ENCODE results near the gene CAPN1. TPM values are rescaled to one million over a fixed set of nuclear protein-coding genes. Genes with fewer than 3 reads are reported as not detected.

CAPN1 gene
- total RNA-seq, 1 donor from 2014 or later = 239 TPM

GRCh38 chr11:65186701-65187100, 5.0 kb downstream of the CAPN1 start:
- Mint-ChIP-seq H3K4me3 (ENCODE audit: low read depth) (no peak overlapping the region), H3K36me3 (ENCODE audit: insufficient read depth) (peaks cover 32% of the 10 kb centered on the region), H3K27me3 (no peaks in the 10 kb centered on the region), H3K9me3 (ENCODE audit: low read depth) (no peaks in the 10 kb centered on the region), H3K27ac (no peak overlapping the region), H3K4me1 (ENCODE audit: low read depth) (peaks cover 14% of the 10 kb centered on the region)
- TF ChIP-seq, protein P1, sequence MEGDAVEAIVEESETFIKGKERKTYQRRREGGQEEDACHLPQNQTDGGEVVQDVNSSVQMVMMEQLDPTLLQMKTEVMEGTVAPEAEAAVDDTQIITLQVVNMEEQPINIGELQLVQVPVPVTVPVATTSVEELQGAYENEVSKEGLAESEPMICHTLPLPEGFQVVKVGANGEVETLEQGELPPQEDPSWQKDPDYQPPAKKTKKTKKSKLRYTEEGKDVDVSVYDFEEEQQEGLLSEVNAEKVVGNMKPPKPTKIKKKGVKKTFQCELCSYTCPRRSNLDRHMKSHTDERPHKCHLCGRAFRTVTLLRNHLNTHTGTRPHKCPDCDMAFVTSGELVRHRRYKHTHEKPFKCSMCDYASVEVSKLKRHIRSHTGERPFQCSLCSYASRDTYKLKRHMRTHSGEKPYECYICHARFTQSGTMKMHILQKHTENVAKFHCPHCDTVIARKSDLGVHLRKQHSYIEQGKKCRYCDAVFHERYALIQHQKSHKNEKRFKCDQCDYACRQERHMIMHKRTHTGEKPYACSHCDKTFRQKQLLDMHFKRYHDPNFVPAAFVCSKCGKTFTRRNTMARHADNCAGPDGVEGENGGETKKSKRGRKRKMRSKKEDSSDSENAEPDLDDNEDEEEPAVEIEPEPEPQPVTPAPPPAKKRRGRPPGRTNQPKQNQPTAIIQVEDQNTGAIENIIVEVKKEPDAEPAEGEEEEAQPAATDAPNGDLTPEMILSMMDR (IDR thresholded peaks at IDR 0.05; ENCODE audit: unreplicated experiment) = no peak
- no peak for DNase-seq (ENCODE audit: low spot score, unreplicated experiment)

DNA sequence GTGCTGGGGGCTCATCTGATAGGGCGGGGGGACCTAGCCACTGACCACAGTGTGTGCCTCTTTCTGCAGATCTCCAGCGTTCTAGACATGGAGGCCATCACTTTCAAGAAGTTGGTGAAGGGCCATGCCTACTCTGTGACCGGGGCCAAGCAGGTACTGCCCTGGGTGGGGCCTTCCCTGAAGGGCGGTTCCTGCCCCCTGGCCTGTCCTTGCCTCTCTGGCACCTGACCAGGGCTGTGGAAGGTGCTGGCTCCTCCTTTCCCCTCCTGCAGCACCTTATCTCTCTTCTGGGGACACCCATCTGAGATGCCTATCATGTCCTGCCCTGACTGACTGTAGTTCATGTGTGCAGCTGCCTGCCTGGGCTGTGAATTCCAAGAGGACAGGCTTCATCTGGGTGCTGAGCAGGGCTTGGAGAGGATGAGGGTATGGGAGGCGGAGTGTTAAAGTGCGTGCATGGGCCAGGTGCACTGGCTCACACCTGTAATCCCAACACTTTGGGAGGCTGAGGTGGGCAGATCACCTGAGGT, 5.5 kb downstream of the CAPN1 start:
- Mint-ChIP-seq H3K4me3 (ENCODE audit: low read depth) (no peak overlapping the region), H3K27ac (no peak overlapping the region), H3K9me3 (ENCODE audit: low read depth) (no peaks in the 10 kb centered on the region), H3K27me3 (no peaks in the 10 kb centered on the region), H3K4me1 (ENCODE audit: low read depth) (peaks cover 16% of the 10 kb centered on the region), H3K36me3 (ENCODE audit: insufficient read depth) (peaks cover 34% of the 10 kb centered on the region)
- TF ChIP-seq, protein P1 (IDR thresholded peaks at IDR 0.05; ENCODE audit: unreplicated experiment) = no peak
- no peak for DNase-seq (ENCODE audit: low spot score, unreplicated experiment)

DNA sequence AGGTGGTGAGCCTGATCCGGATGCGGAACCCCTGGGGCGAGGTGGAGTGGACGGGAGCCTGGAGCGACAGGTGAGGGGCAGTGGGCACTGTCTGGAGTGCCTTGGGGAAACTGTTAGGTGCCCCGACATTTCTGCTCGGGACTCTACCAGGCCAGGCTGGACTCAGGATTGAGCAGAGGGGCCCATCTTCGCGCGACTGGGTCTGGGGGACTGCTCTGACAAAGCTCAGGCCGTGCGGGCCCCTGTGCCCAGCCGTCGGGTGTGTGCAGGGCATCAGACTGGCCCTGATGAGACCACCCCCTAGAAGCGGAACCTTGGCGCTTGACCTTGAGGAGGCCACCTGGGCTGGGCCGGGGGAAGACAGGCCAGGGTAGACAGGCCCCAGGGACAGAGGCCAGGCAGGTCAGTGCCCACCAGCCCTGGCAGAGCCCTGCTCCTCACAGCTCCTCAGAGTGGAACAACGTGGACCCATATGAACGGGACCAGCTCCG, 6.3 kb downstream of the CAPN1 start:
- peaks cover 33% of the 10 kb centered on the region for H3K36me3 Mint-ChIP-seq (ENCODE audit: insufficient read depth)
- DNase-seq (ENCODE audit: low spot score, unreplicated experiment) = no peak
- H3K27me3 Mint-ChIP-seq = no peaks in the 10 kb centered on the region
- TF ChIP-seq, protein P1 (IDR thresholded peaks at IDR 0.05; ENCODE audit: unreplicated experiment) = no peak
- no peak overlapping the region for H3K4me3 Mint-ChIP-seq (ENCODE audit: low read depth)
- no peak overlapping the region for H3K27ac Mint-ChIP-seq
- peaks cover 11% of the 10 kb centered on the region for H3K4me1 Mint-ChIP-seq (ENCODE audit: low read depth)
- H3K9me3 Mint-ChIP-seq (ENCODE audit: low read depth) = no peaks in the 10 kb centered on the region

DNA sequence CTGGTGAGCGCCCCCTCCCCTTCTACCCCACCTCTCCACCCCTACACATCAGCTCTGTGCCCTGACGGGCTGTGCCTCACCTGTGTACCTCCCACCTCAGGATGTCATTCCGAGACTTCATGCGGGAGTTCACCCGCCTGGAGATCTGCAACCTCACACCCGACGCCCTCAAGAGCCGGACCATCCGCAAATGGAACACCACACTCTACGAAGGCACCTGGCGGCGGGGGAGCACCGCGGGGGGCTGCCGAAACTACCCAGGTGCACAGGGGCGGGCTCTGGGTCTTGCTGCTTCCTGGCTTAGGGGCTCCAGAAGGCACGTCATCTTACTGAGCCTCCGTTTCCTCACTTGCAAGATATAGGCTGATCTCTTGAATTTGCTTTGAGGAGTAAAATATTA, 6.8 kb downstream of the CAPN1 start:
- no peaks in the 10 kb centered on the region for H3K27me3 Mint-ChIP-seq
- H3K4me3 Mint-ChIP-seq (ENCODE audit: low read depth) = no peak overlapping the region
- H3K4me1 Mint-ChIP-seq (ENCODE audit: low read depth) = peaks cover 8% of the 10 kb centered on the region
- H3K36me3 Mint-ChIP-seq (ENCODE audit: insufficient read depth) = peaks cover 35% of the 10 kb centered on the region
- no peak for DNase-seq (ENCODE audit: low spot score, unreplicated experiment)
- TF ChIP-seq, protein P1 (IDR thresholded peaks at IDR 0.05; ENCODE audit: unreplicated experiment) = no peak
- H3K27ac Mint-ChIP-seq = no peak overlapping the region
- H3K9me3 Mint-ChIP-seq (ENCODE audit: low read depth) = no peaks in the 10 kb centered on the region

GRCh38 chr11:65189191-65189590, 7.5 kb downstream of the CAPN1 start:
- TF ChIP-seq, protein P1 (IDR thresholded peaks at IDR 0.05; ENCODE audit: unreplicated experiment) = no peak
- H3K27ac Mint-ChIP-seq = no peak overlapping the region
- DNase-seq (ENCODE audit: low spot score, unreplicated experiment) = no peak
- peaks cover 2% of the 10 kb centered on the region for H3K4me1 Mint-ChIP-seq (ENCODE audit: low read depth)
- peaks cover 35% of the 10 kb centered on the region for H3K36me3 Mint-ChIP-seq (ENCODE audit: insufficient read depth)
- no peaks in the 10 kb centered on the region for H3K27me3 Mint-ChIP-seq
- no peaks in the 10 kb centered on the region for H3K9me3 Mint-ChIP-seq (ENCODE audit: low read depth)
- no peak overlapping the region for H3K4me3 Mint-ChIP-seq (ENCODE audit: low read depth)

All from progenitor cell of endocrine pancreas (in vitro differentiated cells).